Right lobe of liver (tissue), 6 donors: Measurements from ENCODE around the gene FAM13B. TPM values are rescaled to one million over a fixed set of nuclear protein-coding genes. Genes with fewer than 3 reads are reported as not detected.

Experiments used
- ATAC-seq, 4 donors: fragments of 200-7000 bp; cut with Tn5 transposase; one replicate each; pipeline ENCODE4 v1.9.1; 2020; ENCODE audit warnings: mild to moderate bottlenecking in 4 of 4, moderate library complexity in 4 of 4
- DNase-seq, 3 donors: peaks; one replicate each; pipeline ENCODE4 v3.0.0-alpha.2; 2020
- H3K27ac ChIP-seq, 3 donors: fragments of 200-600 bp; one replicate each; pipeline ENCODE4 v1.8.0; 2022
- H3K27me3 ChIP-seq, 2 donors: fragments of 200-600 bp; one replicate each; pipeline ENCODE4 v1.8.0; 2022
- H3K36me3 ChIP-seq, 4 donors: fragments of 200-600 bp; sonication (generic) in 1 of 4; one replicate each; pipeline versions ENCODE4 v1.5.1 to v1.8.0; 2017 to 2022; ENCODE audit warnings: control low read depth in 1 of 4
- H3K4me1 ChIP-seq, 4 donors: fragments of 200-600 bp; sonication (generic) in 1 of 4; one replicate each; pipeline versions ENCODE4 v1.5.1 to v1.8.0; 2017 to 2022; ENCODE audit warnings: control low read depth in 1 of 4
- H3K4me3 ChIP-seq, 3 donors: fragments of 200-600 bp; one replicate each; pipeline ENCODE4 v1.8.0; 2022
- H3K9me3 ChIP-seq, 4 donors: fragments of 200-600 bp; sonication (generic) in 1 of 4; one replicate each; pipeline versions ENCODE4 v1.5.1 to v1.8.0; 2017 to 2022; ENCODE audit warnings: control low read depth in 1 of 4
- CTCF ChIP-seq, 4 donors: fragments of 200-600 bp in 3 of 4; fragments of 450-650 bp in 1 of 4; IDR thresholded peaks; one replicate each; pipeline versions ENCODE4 v1.5.1 to v1.8.0; 2016 to 2022; ENCODE audit warnings: antibody characterized with exemption in 4 of 4, mild to moderate bottlenecking in 2 of 4
- POLR2A ChIP-seq: fragments of 450-650 bp; IDR thresholded peaks from one replicate; pipeline ENCODE4 v1.6.1; 2017; ENCODE audit warnings: antibody characterized with exemption, mild to moderate bottlenecking
- WGBS: methylation state at CpG from one replicate; pipeline ENCODE4 v1.1.6; 2018; ENCODE audit warnings: low coverage, low lambda C conversion rate; ENCODE audit not compliant: insufficient coverage; ENCODE audit errors: missing lambda C conversion rate; 5-methylcytosine and 5-hydroxymethylcytosine counted together
- intact Hi-C, 2 donors: fragments of 100-400 bp; cut with DNase I; formaldehyde crosslinking; loops; one replicate each; pipeline versions ENCODE4 v1.11.2 to v1.14.1; 2022
- total RNA-seq, 6 experiments: library from RNA; depleted of rRNA in 2 of 6; stranded (reverse); fragments of >200 nt in 2 of 6; fragmentation: NEBNext Ultra II Directional in 3 of 6; extraction: Animal tissue kit (Norgen Biotek cat#: 25700) in 3 of 6; gene quantifications; one replicate each; pipeline versions ENCODE4 v1.1.0 to v1.2.4, GENCODE V29; 2016 to 2023
- donor health status: DM: no; HTN: yes; CAD: no.
- donor health status: DM: no; HTN: no; CAD: no.
- donor health status: DM: no; HTN: no; CAD: no.
- donor health status: DM: no; HTN: yes; CAD: no.
- donor health status: DM: no; HTN: yes; CAD: no.

The FAM13B gene
- total RNA-seq, 6 experiments from 2014 or later, result 6.0 to 12.4 (median 6.5) TPM

- peak overlapping the region in 2 of 3 donors; percentile 96 to 97 for H3K4me3 ChIP-seq
- H3K27me3 ChIP-seq, result no peaks in the 10 kb centered on the region
- H3K4me1 ChIP-seq, result peaks cover 0 to 23% (median 8%) of the 10 kb centered on the region in 4 donors
- 44% methylated on average over 1 of the region's 2 CpGs for WGBS
- no peaks in the 10 kb centered on the region for H3K9me3 ChIP-seq
- DNase-seq (no peak), ATAC-seq (no peak)
- H3K27ac ChIP-seq, result peak overlapping the region in 1 of 3 donors; percentile 92
- intact Hi-C loops, result no loop called here
- no peak for TF ChIP-seq POLR2A
- TF ChIP-seq CTCF (IDR thresholded peaks at IDR 0.05), result no peak
- H3K36me3 ChIP-seq, result no peaks in the 10 kb centered on the region
Measured at GRCh38 chr5:138033907-138034306, 1.0 kb upstream of the FAM13B start.

- Histone ChIP-seq H3K36me3 (no peaks in the 10 kb centered on the region), H3K4me1 (peaks cover 0 to 23% (median 8%) of the 10 kb centered on the region in 4 donors), H3K4me3 (peak overlapping the region; percentile 96 to 97 (median 97)), H3K27ac (peak overlapping the region; percentile 92 to 99 (median 98)), H3K27me3 (no peaks in the 10 kb centered on the region), H3K9me3 (no peaks in the 10 kb centered on the region)
- TF ChIP-seq POLR2A, result no peak
- TF ChIP-seq CTCF (IDR thresholded peaks at IDR 0.05), result no peak
- ATAC-seq, result peak; percentile 26 to 58 (median 38)
- intact Hi-C loops, result no loop called here
- DNase-seq, result no peak
- 2% methylated on average over 7 of the region's 15 CpGs for WGBS
Measured at GRCh38 chr5:138033386-138033808, 518 bp upstream of the FAM13B start.

GRCh38 chr5:138032028-138032571, 779 bp downstream of the FAM13B start:
- Histone ChIP-seq H3K27me3 (no peaks in the 10 kb centered on the region), H3K4me1 (peaks cover 0 to 23% (median 8%) of the 10 kb centered on the region in 4 donors), H3K4me3 (peak overlapping the region; percentile 96 to 97 (median 97)), H3K9me3 (no peaks in the 10 kb centered on the region), H3K36me3 (no peaks in the 10 kb centered on the region), H3K27ac (peak overlapping the region; percentile 92 to 99 (median 98))
- WGBS, result 13% methylated on average over 13 of the region's 24 CpGs
- DNase-seq, result peak; percentile 72 to 82 (median 73)
- TF ChIP-seq POLR2A, result no peak
- intact Hi-C loops, result no loop called here
- peak; percentile 39 to 57 (median 46) for ATAC-seq

- Histone ChIP-seq H3K27ac (no peak overlapping the region), H3K4me1 (peaks cover 0 to 24% (median 8%) of the 10 kb centered on the region in 4 donors), H3K36me3 (no peaks in the 10 kb centered on the region), H3K27me3 (no peaks in the 10 kb centered on the region), H3K4me3 (no peak overlapping the region), H3K9me3 (no peaks in the 10 kb centered on the region)
- DNase-seq, result no peak
- no peak for ATAC-seq
- 87% methylated on average over 2 of the region's 2 CpGs for WGBS
- intact Hi-C loops, result no loop called here
- TF ChIP-seq CTCF (IDR thresholded peaks at IDR 0.05), result no peak
- no peak for TF ChIP-seq POLR2A
Measured at GRCh38 chr5:138029944-138030343, 2.9 kb downstream of the FAM13B start.

- Histone ChIP-seq H3K4me3 (no peak overlapping the region), H3K9me3 (no peaks in the 10 kb centered on the region), H3K4me1 (peaks cover 0 to 27% (median 8%) of the 10 kb centered on the region in 4 donors), H3K27ac (no peak overlapping the region), H3K36me3 (no peaks in the 10 kb centered on the region), H3K27me3 (no peaks in the 10 kb centered on the region)
- TF ChIP-seq CTCF (IDR thresholded peaks at IDR 0.05), result no peak
- TF ChIP-seq POLR2A, result no peak
- no peak for ATAC-seq
- no peak for DNase-seq
- intact Hi-C loops, result no loop called here
- WGBS, result 45% methylated on average over 2 of the region's 2 CpGs
Measured at GRCh38 chr5:138029501-138029900, 3.4 kb downstream of the FAM13B start.
